ENCODE data around the gene EXOC2.

DNA sequence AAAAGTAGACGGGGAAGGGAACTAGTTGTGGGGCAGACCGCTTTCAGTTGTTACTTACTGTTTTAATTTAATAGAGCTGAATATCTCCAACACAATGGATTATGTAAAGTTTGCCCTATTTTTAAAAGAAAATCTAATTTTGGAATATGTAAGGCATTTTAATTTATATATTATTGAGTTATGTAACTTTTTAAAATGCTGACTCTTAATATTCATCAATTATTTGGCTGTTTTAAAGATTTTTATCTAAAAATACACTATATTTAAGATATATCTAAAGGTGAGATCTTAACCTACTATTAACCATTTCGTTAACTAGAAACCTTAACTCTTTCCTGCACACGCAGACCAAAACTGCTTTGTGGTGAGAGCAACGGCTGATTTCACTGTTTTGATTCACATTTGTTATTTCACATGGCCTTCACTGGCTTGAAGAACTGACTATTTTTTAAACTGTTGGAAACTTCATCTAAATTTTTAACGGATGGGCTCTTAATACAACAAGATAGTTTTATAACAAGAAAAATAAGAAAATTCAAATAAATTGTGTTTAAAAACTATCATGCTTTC lies 123.9 kb downstream of the EXOC2 start:
- TF ChIP-seq POLR2AphosphoS5 (IDR thresholded peaks at IDR 0.05; ENCODE audit: insufficient read depth, low read depth, low read length) (no peak), CTCF (IDR thresholded peaks at IDR 0.05; ENCODE audit: extremely low read depth in 1 of 2, insufficient read depth in 1 of 2, low read depth in 1 of 2, low read length in 2 of 2) (no peak), POLR2A (IDR thresholded peaks at IDR 0.05; ENCODE audit: low read depth, low read length) (no peak), MAX (IDR thresholded peaks at IDR 0.05; ENCODE audit: insufficient read depth, insufficient read length) (no peak)
